GM23248 (cell line): ENCODE data around the gene LPAR1. TPM values are rescaled to one million over a fixed set of nuclear protein-coding genes. Genes with fewer than 3 reads are reported as not detected.
"Not testable (repeated sequence)": the region's sequence is repeated elsewhere in the genome, so short reads cannot be mapped to it uniquely, and the experiment has no call there.

Experiments
- DNase-seq: peaks from one replicate; pipeline ENCODE4 v3.0.0-alpha.2; 2015
- H2AFZ ChIP-seq: fragments of 200-600 bp; sonication (generic); 2 replicates; pipeline ENCODE4 v1.6.1; 2016; ENCODE audit warnings: antibody characterized with exemption
- H3F3A ChIP-seq: fragments of 200-600 bp; sonication (generic); 2 replicates; pipeline ENCODE4 v1.6.1; 2016; ENCODE audit warnings: mild to moderate bottlenecking, antibody characterized with exemption, mixed run types; ENCODE audit not compliant: insufficient read depth
- H3K27ac ChIP-seq: fragments of 200-600 bp; sonication (generic); 2 replicates; pipeline ENCODE4 v1.5.1; 2016; ENCODE audit warnings: mild to moderate bottlenecking
- H3K27me3 ChIP-seq: fragments of 200-600 bp; sonication (generic); replicated peaks from 2 replicates; pipeline ENCODE4 v1.6.1; 2016; ENCODE audit warnings: mild to moderate bottlenecking; ENCODE audit not compliant: insufficient read depth
- H3K36me3 ChIP-seq: fragments of 200-600 bp; sonication (generic); 2 replicates; pipeline ENCODE4 v1.6.1; 2016; ENCODE audit warnings: low read depth, mild to moderate bottlenecking
- H3K4me1 ChIP-seq: fragments of 200-600 bp; sonication (generic); 2 replicates; pipeline ENCODE4 v1.6.1; 2016; ENCODE audit warnings: mild to moderate bottlenecking; ENCODE audit not compliant: insufficient read depth
- H3K4me2 ChIP-seq: fragments of 200-600 bp; sonication (generic); one replicate; pipeline ENCODE4 v1.6.1; 2016; ENCODE audit warnings: mild to moderate bottlenecking; ENCODE audit not compliant: unreplicated experiment
- H3K4me3 ChIP-seq: fragments of 200-600 bp; sonication (generic); 2 replicates; pipeline ENCODE4 v1.5.1; 2016; ENCODE audit warnings: mild to moderate bottlenecking
- H3K79me2 ChIP-seq: fragments of 200-600 bp; sonication (generic); 2 replicates; pipeline ENCODE4 v1.6.1; 2016; ENCODE audit warnings: mild to moderate bottlenecking; ENCODE audit not compliant: insufficient read depth
- H3K9ac ChIP-seq: fragments of 200-600 bp; sonication (generic); 2 replicates; pipeline ENCODE4 v1.6.1; 2016; ENCODE audit warnings: mild to moderate bottlenecking
- H3K9me2 ChIP-seq: fragments of 200-600 bp; sonication (generic); 2 replicates; pipeline ENCODE4 v1.6.1; 2016; ENCODE audit warnings: mixed run types, mild to moderate bottlenecking, moderate library complexity; ENCODE audit not compliant: insufficient read depth
- H3K9me3 ChIP-seq: fragments of 200-600 bp; sonication (generic); one replicate; pipeline ENCODE4 v1.6.1; 2017; ENCODE audit warnings: low read depth
- H4K20me1 ChIP-seq: fragments of 200-600 bp; sonication (generic); 2 replicates; pipeline ENCODE4 v1.6.0; 2016; ENCODE audit not compliant: insufficient read depth
- EZH2 ChIP-seq: fragments of 200-600 bp; sonication (generic); IDR thresholded peaks from 2 replicates; pipeline ENCODE4 v1.6.1; 2018; ENCODE audit warnings: antibody characterized with exemption, mild to moderate bottlenecking; ENCODE audit not compliant: insufficient read depth, poor library complexity, severe bottlenecking
- EZH2phosphoT487 ChIP-seq: fragments of 200-600 bp; sonication (generic); IDR thresholded peaks from 2 replicates; pipeline ENCODE4 v1.6.1; 2018; ENCODE audit warnings: antibody characterized with exemption, moderate library complexity, mild to moderate bottlenecking, low read depth; ENCODE audit not compliant: insufficient read depth
- WGBS, 2 experiments: methylation state at CpG; one replicate each; pipeline ENCODE4 v1.1.6; 2015 to 2017; ENCODE audit warnings: low lambda C conversion rate in 2 of 2, low coverage in 1 of 2; ENCODE audit errors: missing lambda C conversion rate in 2 of 2; 5-methylcytosine and 5-hydroxymethylcytosine counted together
- in situ Hi-C: fragments of 300-500 bp; cut with MboI; formaldehyde crosslinking; loops from 2 replicates; pipeline ENCODE4 v1.15.0; 2020
- polyA plus RNA-seq: library from polyadenylated mRNA; unstranded; fragments of >200 nt; fragmentation: Nextera tagmentation; extraction: Ambion mirVana; gene quantifications from 2 replicates; pipeline ENCODE4 v1.2.1, GENCODE V29; 2016
- total RNA-seq: library from RNA; depleted of rRNA; stranded (reverse); fragments of >200 nt; shearing (Covaris generic); gene quantifications from 2 replicates; pipeline ENCODE4 v1.2.3, GENCODE V29; 2014

The LPAR1 gene
- total and polyA plus RNA-seq, 2 experiments from 2014 or later, result 40.1 to 90.8 TPM

GRCh38 chr9:110871736-110872135 lies 166.5 kb downstream of the LPAR1 start:
- Histone ChIP-seq H3K79me2 (peaks cover 65% of the 10 kb centered on the region), H3K27me3 (no peaks in the 10 kb centered on the region), H3K9me2 (no peaks in the 10 kb centered on the region; the same call in 1 of the 2 replicates), H2AFZ (no peak overlapping the region), H3K9me3 (no peaks in the 10 kb centered on the region), H3K4me2 (no peak overlapping the region), H3K4me3 (no peak overlapping the region), H4K20me1 (no peaks in the 10 kb centered on the region), H3F3A (0 out of 2 replicates have a peak, but pooled peaks cover 8% of the 10 kb centered on the region), H3K9ac (no peak overlapping the region), H3K36me3 (peaks cover 14% of the 10 kb centered on the region; the same call in 1 of the 2 replicates), H3K4me1 (no peaks in the 10 kb centered on the region), H3K27ac (no peak overlapping the region)
- no peak for TF ChIP-seq EZH2phosphoT487
- TF ChIP-seq EZH2, result no peak
- in situ Hi-C loops, result no loop called here
- WGBS, 2 experiments, result 98 to 100% methylated on average over 1 of the region's 1 CpG
- DNase-seq, result no peak

GRCh38 chr9:110869931-110870330 lies 168.3 kb downstream of the LPAR1 start:
- H3K9ac ChIP-seq, result no peak overlapping the region
- TF ChIP-seq EZH2phosphoT487 (no peak), EZH2 (no peak)

GRCh38 chr9:110864011-110864410 lies 174.3 kb downstream of the LPAR1 start:
- Histone ChIP-seq H4K20me1 (no peaks in the 10 kb centered on the region), H3K4me3 (no peak overlapping the region), H3K27ac (no peak overlapping the region), H3K9ac (no peak overlapping the region), H3K9me3 (no peaks in the 10 kb centered on the region), H3K4me2 (no peak overlapping the region), H3K27me3 (no peaks in the 10 kb centered on the region), H3F3A (0 out of 2 replicates have a peak, but pooled peaks cover 8% of the 10 kb centered on the region), H2AFZ (no peak overlapping the region), H3K36me3 (no peaks in the 10 kb centered on the region), H3K4me1 (no peaks in the 10 kb centered on the region), H3K9me2 (no peaks in the 10 kb centered on the region), H3K79me2 (no peaks in the 10 kb centered on the region)
- TF ChIP-seq EZH2phosphoT487 (no peak), EZH2 (no peak)
- 50 to 52% methylated on average over 2 of the region's 2 CpGs for WGBS, 2 experiments
- DNase-seq, result no peak
- in situ Hi-C loops, result no loop called here

More at GRCh38 chr9:110869931-110870330, 168.3 kb downstream of the LPAR1 start:
- Histone ChIP-seq H3K36me3 (peaks cover 9% of the 10 kb centered on the region; the same call in 1 of the 2 replicates), H3F3A (0 out of 2 replicates have a peak, but pooled peaks cover 8% of the 10 kb centered on the region), H3K9me3 (no peaks in the 10 kb centered on the region), H3K79me2 (peaks cover 48% of the 10 kb centered on the region), H3K27ac (no peak overlapping the region), H3K4me2 (no peak overlapping the region), H4K20me1 (no peaks in the 10 kb centered on the region), H3K4me1 (no peaks in the 10 kb centered on the region), H3K4me3 (no peak overlapping the region), H2AFZ (no peak overlapping the region), H3K27me3 (no peaks in the 10 kb centered on the region), H3K9me2 (no peaks in the 10 kb centered on the region; the same call in 1 of the 2 replicates)
- DNase-seq, result no peak
- in situ Hi-C loops, result no loop called here
- WGBS, 2 experiments, result 97 to 100% methylated on average over 1 of the region's 1 CpG

GRCh38 chr9:110861370-110862110 lies 176.7 kb downstream of the LPAR1 start:
- H3K27ac ChIP-seq, H2AFZ ChIP-seq, H3K4me2 ChIP-seq, H3K9me3 ChIP-seq, H3K36me3 ChIP-seq, DNase-seq, H4K20me1 ChIP-seq, H3F3A ChIP-seq, H3K79me2 ChIP-seq, H3K9ac ChIP-seq, H3K4me1 ChIP-seq, H3K27me3 ChIP-seq, H3K4me3 ChIP-seq, H3K9me2 ChIP-seq, in situ Hi-C loops: not testable (repeated sequence)
- WGBS, 2 experiments, result 89 to 96% methylated on average over 4 of the region's 4 CpGs
